ENCODE results near the gene CEP135.

- TF ChIP-seq CTCF (IDR thresholded peaks at IDR 0.05), result no peak
- no peak for TF ChIP-seq POLR2A (IDR thresholded peaks at IDR 0.05)
These were observed 10.9 kb downstream of the CEP135 start for GRCh38 chr4:55959655-55960054.

Measured in uterus (tissue), 2 donors.